ENCODE data around the gene PLA2G12B.

DNA sequence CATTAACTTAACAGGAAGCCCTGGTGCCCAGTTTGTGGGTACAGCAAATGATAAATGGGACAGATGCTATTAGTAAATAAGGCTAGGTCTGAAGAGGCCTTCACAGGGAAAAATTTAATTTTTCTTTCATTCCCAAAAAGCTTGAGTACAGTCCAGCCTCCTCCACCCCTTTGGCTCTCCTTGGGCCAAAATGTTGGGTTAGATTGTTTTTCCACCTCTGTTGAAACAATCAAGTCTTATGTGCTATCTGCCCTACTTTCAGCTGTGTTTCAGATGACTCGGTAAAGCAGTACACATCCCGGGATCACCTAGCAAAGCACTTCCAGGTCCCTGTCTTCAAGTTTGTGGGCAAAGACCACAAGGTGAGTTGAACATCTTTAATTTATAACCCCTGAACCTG, 24.3 kb downstream of the PLA2G12B start:
- TF ChIP-seq CTCF (IDR thresholded peaks at IDR 0.05) = no peak
- no peak for TF ChIP-seq POLR2A (IDR thresholded peaks at IDR 0.05)
- TF ChIP-seq POLR2AphosphoS5 (IDR thresholded peaks at IDR 0.05) = no peak
- TF ChIP-seq EP300 (IDR thresholded peaks at IDR 0.05) = no peak

Measured in gastroesophageal sphincter (tissue), 3 donors.